H1 (cell line): Measurements from ENCODE around the gene METRN. TPM values are rescaled to one million over a fixed set of nuclear protein-coding genes. Genes with fewer than 3 reads are reported as not detected.

Experiments used
- CTCF ChIA-PET: fragments of 300-600 bp; sonication (Branson Sonifier 250); formaldehyde crosslinking; loops from one replicate; lab custom pipeline; 2021; ENCODE audit not compliant: partially characterized antibody; lab: Charles Lee
- POLR2A ChIA-PET: fragments of 300-600 bp; sonication (Branson Sonifier 250); formaldehyde crosslinking; loops from one replicate; lab custom pipeline; 2021; ENCODE audit warnings: inconsistent platforms; ENCODE audit not compliant: partially characterized antibody; lab: Charles Lee
- DNase-seq, 2 experiments: peaks; one replicate each; pipeline versions ENCODE4 v3.0.0 to v3.0.0-alpha.2; 2010 to 2022; ENCODE audit warnings: low spot score in 2 of 2, low read depth in 1 of 2, mixed read lengths in 1 of 2
- FAIRE-seq: peaks from 2 replicates; lab custom pipeline; 2011; peaks lifted over from hg19 to GRCh38; lab: Jason Lieb, UNC
- H2AFZ ChIP-seq: 2 replicates; pipeline ENCODE4 v1.8.1; 2012; ENCODE audit warnings: low read length, inconsistent platforms
- H2AK5ac ChIP-seq: 2 replicates; pipeline ENCODE4 v1.6.1; 2013; ENCODE audit warnings: low read depth, low read length
- H2BK120ac ChIP-seq: replicated peaks from 2 replicates; pipeline ENCODE3; 2013; ENCODE audit warnings: low read depth, low read length, inconsistent platforms
- H2BK12ac ChIP-seq: 2 replicates; pipeline ENCODE4 v1.6.1; 2013; ENCODE audit warnings: low read depth, low read length
- H2BK15ac ChIP-seq: 2 replicates; pipeline ENCODE4 v1.6.1; 2013; ENCODE audit warnings: low read length
- H2BK20ac ChIP-seq: 2 replicates; pipeline ENCODE4 v1.6.1; 2013; ENCODE audit warnings: low read length
- H2BK5ac ChIP-seq: 2 replicates; pipeline ENCODE4 v1.6.1; 2013; ENCODE audit warnings: low read depth, low read length
- H3K14ac ChIP-seq: 2 replicates; pipeline ENCODE4 v1.6.1; 2013; ENCODE audit warnings: inconsistent platforms; ENCODE audit not compliant: insufficient read length
- H3K18ac ChIP-seq: 2 replicates; pipeline ENCODE4 v1.6.1; 2013; ENCODE audit warnings: low read length; ENCODE audit errors: extremely low read depth
- H3K23ac ChIP-seq: 2 replicates; pipeline ENCODE4 v1.6.1; 2013; ENCODE audit warnings: inconsistent platforms; ENCODE audit not compliant: insufficient read length
- H3K23me2 ChIP-seq: 2 replicates; pipeline ENCODE4 v1.6.1; 2013; ENCODE audit warnings: low read depth, low read length
- H3K27ac ChIP-seq: 2 replicates; pipeline ENCODE4 v1.6.1; 2011; ENCODE audit warnings: low read depth, low read length, inconsistent platforms
- H3K27me3 ChIP-seq, 4 experiments: replicated peaks in 1 of 4; 1 replicate in 1 of 4; 2 replicates in 3 of 4; pipeline versions ENCODE4 v1.6.1 to v1.8.1; 2011 to 2013; ENCODE audit warnings: low read length in 3 of 4, mild to moderate bottlenecking in 3 of 4, inconsistent platforms in 2 of 4, mixed read lengths in 2 of 4, moderate library complexity in 1 of 4; ENCODE audit not compliant: control insufficient read depth in 3 of 4, insufficient read depth in 3 of 4; ENCODE audit errors: extremely low read depth in 1 of 4
- H3K36me3 ChIP-seq, 4 experiments: 2 replicates each; pipeline versions ENCODE4 v1.6.1 to v1.8.1; 2011 to 2013; ENCODE audit warnings: mild to moderate bottlenecking in 4 of 4, low read length in 3 of 4, moderate library complexity in 2 of 4, control low read depth in 1 of 4, inconsistent platforms in 1 of 4; ENCODE audit not compliant: insufficient read depth in 4 of 4, control insufficient read depth in 2 of 4
- H3K4ac ChIP-seq: replicated peaks from 2 replicates; pipeline ENCODE3; 2013; ENCODE audit warnings: low read length, low read depth, mixed read lengths, inconsistent platforms; ENCODE audit not compliant: insufficient read length
- H3K4me1 ChIP-seq, 4 experiments: replicated peaks in 1 of 4; 1 replicate in 1 of 4; 2 replicates in 3 of 4; pipeline versions ENCODE4 v1.6.1 to v1.8.1; 2011 to 2013; ENCODE audit warnings: low read length in 3 of 4, inconsistent platforms in 2 of 4, mixed read lengths in 1 of 4; ENCODE audit not compliant: insufficient read depth in 4 of 4, control insufficient read depth in 3 of 4
- H3K4me2 ChIP-seq, 2 experiments: 2 replicates each; pipeline versions ENCODE4 v1.6.1 to v1.8.1; 2011 to 2013; ENCODE audit warnings: low read depth in 2 of 2, low read length in 2 of 2, control low read depth in 1 of 2, inconsistent platforms in 1 of 2, mild to moderate bottlenecking in 1 of 2; ENCODE audit not compliant: insufficient read depth in 1 of 2
- H3K4me3 ChIP-seq, 4 experiments: fragments of 200-600, 300-600 bp in 1 of 4; sonication (generic), shearing (Covaris generic), sonication (Bioruptor Twin) in 1 of 4; 2 replicates each; pipeline versions ENCODE4 v1.5.1 to v1.8.1; 2011 to 2016; ENCODE audit warnings: low read length in 4 of 4, low read depth in 3 of 4, control low read depth in 2 of 4, inconsistent platforms in 2 of 4, mild to moderate bottlenecking in 2 of 4, mixed read lengths in 1 of 4, moderate library complexity in 1 of 4; ENCODE audit not compliant: insufficient read depth in 2 of 4; ENCODE audit errors: extremely low read depth in 1 of 4
- H3K56ac ChIP-seq: replicated peaks from 2 replicates; pipeline ENCODE3; 2013; ENCODE audit warnings: low read depth, mild to moderate bottlenecking, mixed read lengths, low read length, inconsistent platforms; ENCODE audit not compliant: insufficient read length
- H3K79me1 ChIP-seq: 2 replicates; pipeline ENCODE4 v1.6.1; 2013; ENCODE audit warnings: low read depth, low read length, control low read depth
- H3K79me2 ChIP-seq, 2 experiments: 2 replicates each; pipeline versions ENCODE4 v1.6.1 to v1.8.1; 2012 to 2013; ENCODE audit warnings: low read length in 2 of 2, mild to moderate bottlenecking in 2 of 2, inconsistent platforms in 1 of 2; ENCODE audit not compliant: insufficient read depth in 2 of 2, control insufficient read depth in 1 of 2
- H3K9ac ChIP-seq, 4 experiments: replicated peaks in 1 of 4; 1 replicate in 1 of 4; 2 replicates in 3 of 4; pipeline versions ENCODE4 v1.6.1 to v1.8.1; 2011 to 2013; ENCODE audit warnings: low read depth in 3 of 4, low read length in 3 of 4, control low read depth in 2 of 4, mild to moderate bottlenecking in 2 of 4, moderate library complexity in 2 of 4, inconsistent platforms in 1 of 4; ENCODE audit errors: extremely low read depth in 1 of 4
- H3K9me3 ChIP-seq, 2 experiments: 2 replicates each; pipeline versions ENCODE4 v1.6.1 to v1.8.1; 2012 to 2013; ENCODE audit warnings: mild to moderate bottlenecking in 2 of 2, moderate library complexity in 2 of 2, control low read depth in 1 of 2, inconsistent platforms in 1 of 2, low read depth in 1 of 2, low read length in 1 of 2, mixed read lengths in 1 of 2; ENCODE audit not compliant: insufficient read depth in 2 of 2
- H4K20me1 ChIP-seq, 2 experiments: replicated peaks in 1 of 2; 2 replicates each; pipeline versions ENCODE3 to v1.8.1; 2011 to 2013; ENCODE audit warnings: inconsistent platforms in 2 of 2, low read length in 2 of 2, mild to moderate bottlenecking in 1 of 2; ENCODE audit not compliant: insufficient read depth in 2 of 2, control insufficient read depth in 1 of 2
- H4K5ac ChIP-seq: 2 replicates; pipeline ENCODE4 v1.6.1; 2013; ENCODE audit warnings: low read length, low read depth, mixed read lengths, inconsistent platforms; ENCODE audit not compliant: insufficient read length
- H4K8ac ChIP-seq: 2 replicates; pipeline ENCODE4 v1.8.0; 2013; ENCODE audit warnings: mild to moderate bottlenecking, moderate library complexity, low read length, inconsistent platforms; ENCODE audit not compliant: insufficient read depth; ENCODE audit errors: extremely low read depth
- H4K91ac ChIP-seq: replicated peaks from 2 replicates; pipeline ENCODE3; 2013; ENCODE audit warnings: low read length, mixed read lengths, inconsistent platforms; ENCODE audit not compliant: insufficient read length
- BACH1 ChIP-seq: IDR thresholded peaks from 2 replicates; pipeline ENCODE4 v1.6.1; 2012; ENCODE audit warnings: low read length, improper control_type of control experiment
- BCL11A ChIP-seq, 2 experiments: IDR thresholded peaks; one replicate each; pipeline ENCODE4 v1.6.1; 2011; ENCODE audit warnings: low read depth in 2 of 2, low read length in 2 of 2, mild to moderate bottlenecking in 2 of 2
- CHD1 ChIP-seq: IDR thresholded peaks from 2 replicates; pipeline ENCODE4 v1.6.1; 2012; ENCODE audit warnings: low read depth, low read length, improper control_type of control experiment
- CHD2 ChIP-seq: IDR thresholded peaks from 2 replicates; pipeline ENCODE4 v1.6.1; 2012; ENCODE audit warnings: low read length, improper control_type of control experiment
- HDAC6 ChIP-seq: IDR thresholded peaks from one replicate; pipeline ENCODE4 v1.7.1; 2012; ENCODE audit warnings: low read depth, mild to moderate bottlenecking, inconsistent platforms, low read length, moderate library complexity
- KDM4A ChIP-seq: IDR thresholded peaks from one replicate; pipeline ENCODE4 v1.7.1; 2012; ENCODE audit warnings: low read depth, mild to moderate bottlenecking, moderate library complexity, low read length, inconsistent platforms; ENCODE audit not compliant: severe bottlenecking
- POU5F1 ChIP-seq: IDR thresholded peaks from 2 replicates; pipeline ENCODE4 v1.6.1; 2011; ENCODE audit warnings: low read depth, mild to moderate bottlenecking, low read length, moderate library complexity
- RFX5 ChIP-seq: IDR thresholded peaks from 2 replicates; pipeline ENCODE4 v1.6.1; 2011; ENCODE audit warnings: low read depth, low read length, improper control_type of control experiment, borderline replicate concordance
- SIRT6 ChIP-seq: IDR thresholded peaks from one replicate; pipeline ENCODE4 v1.7.1; 2012; ENCODE audit warnings: low read length, inconsistent platforms
- SIX5 ChIP-seq: IDR thresholded peaks from 2 replicates; pipeline ENCODE4 v1.6.1; 2011; ENCODE audit warnings: mild to moderate bottlenecking, low read depth, low read length
- SP1 ChIP-seq: IDR thresholded peaks from 2 replicates; pipeline ENCODE4 v1.6.1; 2011; ENCODE audit warnings: low read depth, low read length
- TEAD4 ChIP-seq: IDR thresholded peaks from 2 replicates; pipeline ENCODE4 v1.6.1; 2012; ENCODE audit warnings: low read depth, low read length, inconsistent platforms, mixed read lengths
- ZNF274 ChIP-seq: IDR thresholded peaks from 2 replicates; pipeline ENCODE4 v1.7.0; 2012; ENCODE audit warnings: low read length, borderline replicate concordance; ENCODE audit errors: extremely low read depth
- WGBS, 2 experiments: shearing (Covaris generic) in 1 of 2; methylation state at CpG; one replicate each; pipeline versions ENCODE4 v1.1.6 to v1.1.7; 2013 to 2015; ENCODE audit warnings: low lambda C conversion rate in 2 of 2, mixed read lengths in 2 of 2, inconsistent platforms in 1 of 2, low coverage in 1 of 2, missing lambda C conversion rate in 1 of 2; ENCODE audit not compliant: insufficient replicate concordance in 2 of 2, insufficient coverage in 1 of 2, insufficient read length in 1 of 2; ENCODE audit errors: extremely low coverage in 1 of 2, missing lambda C conversion rate in 1 of 2; 5-methylcytosine and 5-hydroxymethylcytosine counted together
- polyA plus RNA-seq, 7 experiments: library from polyadenylated mRNA; depleted of rRNA in 3 of 7; stranded (reverse) in 5 of 7; unstranded in 2 of 7; fragments of >200 nt in 5 of 7; fragments of 200-250 nt in 2 of 7; gene quantifications; 1 replicate in 5 of 7; 2 replicates in 1 of 7; 4 replicates in 1 of 7; pipeline versions ENCODE4 v1.2.1 to v1.2.3, GENCODE V29; 2011 to 2013; ENCODE audit warnings: missing spikeins in 2 of 7, mixed read lengths in 2 of 7
- total RNA-seq: library from RNA; stranded (reverse); fragmentation: NEBNext Ultra II Directional; extraction: Animal tissue kit (Norgen Biotek cat#: 25700); gene quantifications from 2 replicates; pipeline ENCODE4 v1.2.1, GENCODE V29; 2021
- TF ChIP-seq, protein P1 (sequence below): IDR thresholded peaks from 2 replicates; pipeline ENCODE4 v1.6.1; 2011; ENCODE audit warnings: low read length, improper control_type of control experiment

METRN gene
- total and polyA plus RNA-seq, 2 of the 8 experiments (the other 6 are each of a cell fraction or from before 2014, with no cell fraction given), result 18.7 to 25.8 TPM

- no peak for FAIRE-seq
- 96% methylated on average over 20 of the region's 21 CpGs; no CpG with 5 or more reads in 1 of the 2 experiments for WGBS, 2 experiments
Measured at GRCh38 chr16:676565-676902, 38.4 kb upstream of the METRN start.

More at GRCh38 chr16:676565-676902, 38.4 kb upstream of the METRN start:
- H4K5ac ChIP-seq, result no peak overlapping the region
- H3K27me3 ChIP-seq, result peaks cover 0 to 2% (median 0%) of the 10 kb centered on the region in 4 experiments; a peak in 2 of 7 replicates
- no peak overlapping the region for H3K14ac ChIP-seq
- H3K23ac ChIP-seq, result no peak overlapping the region
- H3K18ac ChIP-seq, result no peak overlapping the region
- H2AK5ac ChIP-seq, result peak overlapping the region; percentile 75; the same call in 1 of the 2 replicates
- peaks cover 15% of the 10 kb centered on the region for H3K23me2 ChIP-seq
- no peak overlapping the region for H3K56ac ChIP-seq
- H3K79me2 ChIP-seq, result peaks cover 0 to 7% of the 10 kb centered on the region in 2 experiments; a peak in 1 of 4 replicates
- peak overlapping the region; percentile 52 for H4K91ac ChIP-seq
- H2AFZ ChIP-seq, result no peak overlapping the region
- peaks cover 5% of the 10 kb centered on the region; the same call in 1 of the 2 replicates for H3K79me1 ChIP-seq
- peaks cover 2 to 25% of the 10 kb centered on the region in 2 experiments for H4K20me1 ChIP-seq
- no peak for TF ChIP-seq RFX5
- TF ChIP-seq HDAC6, result no peak
- TF ChIP-seq POU5F1, result no peak
- TF ChIP-seq TEAD4, result no peak
- no peak for TF ChIP-seq ZNF274
- TF ChIP-seq KDM4A, result no peak
- TF ChIP-seq BCL11A (IDR thresholded peaks at IDR 0.05; ENCODE audit: low read depth in 2 of 2, low read length in 2 of 2), result no peak
- TF ChIP-seq SIX5, result no peak
- no peak for TF ChIP-seq CHD1
- TF ChIP-seq CHD2, result no peak
- TF ChIP-seq BACH1, result no peak
- TF ChIP-seq, protein P1, sequence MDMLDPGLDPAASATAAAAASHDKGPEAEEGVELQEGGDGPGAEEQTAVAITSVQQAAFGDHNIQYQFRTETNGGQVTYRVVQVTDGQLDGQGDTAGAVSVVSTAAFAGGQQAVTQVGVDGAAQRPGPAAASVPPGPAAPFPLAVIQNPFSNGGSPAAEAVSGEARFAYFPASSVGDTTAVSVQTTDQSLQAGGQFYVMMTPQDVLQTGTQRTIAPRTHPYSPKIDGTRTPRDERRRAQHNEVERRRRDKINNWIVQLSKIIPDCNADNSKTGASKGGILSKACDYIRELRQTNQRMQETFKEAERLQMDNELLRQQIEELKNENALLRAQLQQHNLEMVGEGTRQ, result no peak
- TF ChIP-seq SP1, result no peak
- TF ChIP-seq SIRT6, result no peak
- H3K9me3 ChIP-seq, result no peaks in the 10 kb centered on the region
- H2BK120ac ChIP-seq, result no peak overlapping the region
- peak overlapping the region in 1 of 2 experiments; percentile 79; a peak in 1 of 4 replicates for H3K4me2 ChIP-seq
- H2BK5ac ChIP-seq, result peak overlapping the region; percentile 26; the same call in 1 of the 2 replicates
- peaks cover 9 to 22% (median 16%) of the 10 kb centered on the region in 4 experiments; a peak in 7 of 8 replicates for H3K36me3 ChIP-seq
- POLR2A ChIA-PET, result interaction anchor here (1.6 to 13.3 kb wide), 8 partner anchors 8 to 127 kb away, joined by 3 to 214 read pairs (median 12); partner anchors contain the start of genes ANTKMT, JMJD8, RHOT2 and WDR24
- no peak overlapping the region for H3K27ac ChIP-seq
- H4K8ac ChIP-seq, result no peak overlapping the region
- peak overlapping the region; percentile 69 for H3K4ac ChIP-seq
- H2BK15ac ChIP-seq, result peak overlapping the region; percentile 92; the same call in 1 of the 2 replicates
- H2BK20ac ChIP-seq, result no peak overlapping the region
- DNase-seq, result no peak
- peaks cover 0 to 37% (median 28%) of the 10 kb centered on the region in 4 experiments; a peak in 6 of 7 replicates for H3K4me1 ChIP-seq
- H3K4me3 ChIP-seq, result no peak overlapping the region
- peak overlapping the region; percentile 96; the same call in 1 of the 2 replicates for H2BK12ac ChIP-seq
- CTCF ChIA-PET, result interaction anchor here (1.1 to 12.0 kb wide), 8 partner anchors 9 to 94 kb away, joined by 3 to 75 read pairs (median 6); partner anchors contain the start of genes RHOT2 and WDR24
- H3K9ac ChIP-seq, result no peak overlapping the region
